Esophagus muscularis mucosa (tissue), 4 donors: ENCODE results near the gene C2CD2L. TPM values are rescaled to one million over a fixed set of nuclear protein-coding genes. Genes with fewer than 3 reads are reported as not detected.

Experiments
- DNase-seq: peaks from one replicate; pipeline ENCODE4 v3.0.0-alpha.2; 2017; ENCODE audit errors: extremely low spot score
- H3K27ac ChIP-seq, 4 donors: fragments of 200-600 bp; sonication (generic); replicated peaks in 1 of 4; 1 replicate in 3 of 4; 2 replicates in 1 of 4; pipeline ENCODE4 v1.5.1; 2016 to 2019; ENCODE audit warnings: mild to moderate bottlenecking in 1 of 4
- H3K27me3 ChIP-seq, 4 donors: fragments of 200-600 bp; sonication (generic); one replicate each; pipeline versions ENCODE4 v1.5.1 to v1.6.0; 2016 to 2019
- H3K36me3 ChIP-seq, 4 donors: fragments of 200-600 bp; sonication (generic); one replicate each; pipeline ENCODE4 v1.5.1; 2016 to 2019
- H3K4me1 ChIP-seq, 4 donors: fragments of 200-600 bp; sonication (generic); one replicate each; pipeline ENCODE4 v1.5.1; 2016 to 2019
- H3K4me3 ChIP-seq, 4 donors: fragments of 200-600 bp; sonication (generic); 1 replicate in 2 of 4; 2 replicates in 2 of 4; pipeline ENCODE4 v1.5.1; 2016 to 2019; ENCODE audit warnings: mild to moderate bottlenecking in 4 of 4, moderate library complexity in 1 of 4
- H3K9me3 ChIP-seq, 4 donors: fragments of 200-600 bp; sonication (generic); 1 replicate in 3 of 4; 2 replicates in 1 of 4; pipeline ENCODE4 v1.5.1; 2016 to 2019
- EP300 ChIP-seq: sonication (generic); formaldehyde crosslinking; IDR thresholded peaks from one replicate; pipeline ENCODE4 v1.6.1; 2017; ENCODE audit warnings: antibody characterized with exemption
- POLR2A ChIP-seq: fragments of 450-650 bp; IDR thresholded peaks from one replicate; pipeline ENCODE4 v1.6.1; 2017; ENCODE audit warnings: antibody characterized with exemption, moderate library complexity, mild to moderate bottlenecking, low read depth
- POLR2AphosphoS5 ChIP-seq, 2 donors: sonication (generic); formaldehyde crosslinking; IDR thresholded peaks; one replicate each; pipeline ENCODE4 v1.6.1; 2017; ENCODE audit warnings: antibody characterized with exemption in 2 of 2
- WGBS: methylation state at CpG from one replicate; pipeline ENCODE4 v1.1.5; 2018; 5-methylcytosine and 5-hydroxymethylcytosine counted together
- intact Hi-C: fragments of 100-400 bp; cut with DNase I; formaldehyde crosslinking; loops from one replicate; pipeline ENCODE4 v1.15.1; 2023
- total RNA-seq, 4 donors: library from RNA; depleted of rRNA; stranded (reverse); fragments of >200 nt; gene quantifications; one replicate each; pipeline versions ENCODE4 v1.1.0 to v1.2.1, GENCODE V29; 2016
- TF ChIP-seq, protein P1 (sequence below), 3 experiments: fragments of 200-600 bp in 2 of 3; fragments of 450-650 bp in 1 of 3; sonication (generic) in 2 of 3; IDR thresholded peaks; one replicate each; pipeline ENCODE4 v1.5.1; 2017 to 2019; ENCODE audit warnings: antibody characterized with exemption in 3 of 3, mild to moderate bottlenecking in 2 of 3, moderate library complexity in 1 of 3

C2CD2L gene
- total RNA-seq, 4 donors from 2014 or later = 7.5 to 15.2 (median 9.4) TPM

DNA sequence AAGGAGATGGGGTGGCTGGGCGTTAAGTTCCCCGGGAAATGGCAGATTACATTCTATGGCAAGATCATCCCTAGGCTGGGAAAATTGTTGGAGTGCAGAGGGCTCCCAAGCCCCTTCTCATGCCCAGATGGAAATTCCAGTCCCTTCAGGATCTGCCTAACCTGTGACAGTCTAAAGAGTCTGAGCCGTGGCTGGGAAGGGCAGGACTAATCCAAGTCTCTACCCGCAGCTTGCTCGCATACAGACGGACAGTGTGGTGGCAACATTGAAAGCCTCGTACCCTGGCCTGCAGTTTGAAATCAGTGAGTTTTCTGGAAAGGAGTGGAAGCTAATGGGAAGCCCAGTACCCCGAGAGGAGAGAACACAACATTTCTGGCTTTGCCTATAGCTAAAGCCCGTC lies 18.7 kb upstream of the C2CD2L start:
- Histone ChIP-seq H3K9me3 (no peaks in the 10 kb centered on the region), H3K4me3 (no peak overlapping the region), H3K4me1 (peaks cover 22 to 41% (median 32%) of the 10 kb centered on the region in 4 donors), H3K27ac (no peak overlapping the region), H3K36me3 (peaks cover 0 to 24% (median 14%) of the 10 kb centered on the region in 4 donors), H3K27me3 (no peaks in the 10 kb centered on the region)
- WGBS = 90% methylated on average over 9 of the region's 9 CpGs
- no peak for DNase-seq
- intact Hi-C loops = no loop called here
- TF ChIP-seq POLR2AphosphoS5 (IDR thresholded peaks at IDR 0.05) (no peak), EP300 (no peak), POLR2A (no peak)
- TF ChIP-seq, protein P1, sequence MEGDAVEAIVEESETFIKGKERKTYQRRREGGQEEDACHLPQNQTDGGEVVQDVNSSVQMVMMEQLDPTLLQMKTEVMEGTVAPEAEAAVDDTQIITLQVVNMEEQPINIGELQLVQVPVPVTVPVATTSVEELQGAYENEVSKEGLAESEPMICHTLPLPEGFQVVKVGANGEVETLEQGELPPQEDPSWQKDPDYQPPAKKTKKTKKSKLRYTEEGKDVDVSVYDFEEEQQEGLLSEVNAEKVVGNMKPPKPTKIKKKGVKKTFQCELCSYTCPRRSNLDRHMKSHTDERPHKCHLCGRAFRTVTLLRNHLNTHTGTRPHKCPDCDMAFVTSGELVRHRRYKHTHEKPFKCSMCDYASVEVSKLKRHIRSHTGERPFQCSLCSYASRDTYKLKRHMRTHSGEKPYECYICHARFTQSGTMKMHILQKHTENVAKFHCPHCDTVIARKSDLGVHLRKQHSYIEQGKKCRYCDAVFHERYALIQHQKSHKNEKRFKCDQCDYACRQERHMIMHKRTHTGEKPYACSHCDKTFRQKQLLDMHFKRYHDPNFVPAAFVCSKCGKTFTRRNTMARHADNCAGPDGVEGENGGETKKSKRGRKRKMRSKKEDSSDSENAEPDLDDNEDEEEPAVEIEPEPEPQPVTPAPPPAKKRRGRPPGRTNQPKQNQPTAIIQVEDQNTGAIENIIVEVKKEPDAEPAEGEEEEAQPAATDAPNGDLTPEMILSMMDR (IDR thresholded peaks at IDR 0.05) = no peak

DNA sequence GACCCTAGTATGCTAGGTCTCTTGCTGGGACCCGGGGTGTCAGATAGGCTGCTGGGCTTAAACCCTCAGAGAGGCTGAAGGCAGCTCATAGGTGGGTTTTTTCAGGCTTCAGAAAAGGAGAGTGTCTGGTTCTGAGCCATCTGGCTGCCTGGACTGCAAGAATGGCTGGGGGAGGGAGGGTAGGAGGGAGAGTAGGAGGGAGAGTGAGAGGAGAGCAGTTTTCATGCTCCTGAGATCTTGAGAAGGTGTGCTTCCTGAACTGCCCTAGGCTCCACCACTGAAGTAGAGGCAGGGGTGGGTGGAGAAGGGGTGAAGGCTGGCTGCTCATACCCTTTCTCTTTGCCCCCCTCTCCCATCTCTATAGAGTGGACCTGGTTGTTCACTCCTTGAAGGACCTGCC lies 17.8 kb upstream of the C2CD2L start:
- DNase-seq = no peak
- TF ChIP-seq, protein P1 (IDR thresholded peaks at IDR 0.05) = no peak
- no peak for TF ChIP-seq POLR2A
- TF ChIP-seq EP300 = no peak
- no peak for TF ChIP-seq POLR2AphosphoS5 (IDR thresholded peaks at IDR 0.05)
- Histone ChIP-seq H3K9me3 (no peaks in the 10 kb centered on the region), H3K27me3 (no peaks in the 10 kb centered on the region), H3K36me3 (peaks cover 0 to 24% (median 14%) of the 10 kb centered on the region in 4 donors), H3K27ac (no peak overlapping the region), H3K4me3 (no peak overlapping the region), H3K4me1 (peaks cover 25 to 48% (median 37%) of the 10 kb centered on the region in 4 donors)
- intact Hi-C loops = no loop called here
- WGBS = 91% methylated on average over 1 of the region's 1 CpG

DNA sequence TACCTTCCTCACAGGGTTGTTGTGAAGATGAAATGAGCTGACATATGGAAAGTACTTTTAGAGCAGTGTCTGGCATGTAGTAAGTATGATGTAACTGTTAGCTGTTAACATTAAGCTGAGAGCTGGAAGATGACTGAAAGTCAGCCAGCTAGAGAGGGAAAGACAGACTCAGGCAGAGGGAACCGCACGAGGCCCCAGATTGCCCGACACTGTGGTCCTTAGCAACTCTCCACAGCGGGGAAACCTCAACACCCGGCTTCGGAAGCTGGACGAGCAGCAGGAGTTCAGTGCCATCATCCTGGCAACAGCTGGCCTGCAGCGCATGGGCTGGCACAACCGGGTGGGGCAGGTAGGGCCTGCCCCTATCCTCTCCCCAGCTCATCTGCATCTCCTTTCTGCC lies 16.0 kb upstream of the C2CD2L start:
- H3K27me3 ChIP-seq = no peaks in the 10 kb centered on the region

DNA sequence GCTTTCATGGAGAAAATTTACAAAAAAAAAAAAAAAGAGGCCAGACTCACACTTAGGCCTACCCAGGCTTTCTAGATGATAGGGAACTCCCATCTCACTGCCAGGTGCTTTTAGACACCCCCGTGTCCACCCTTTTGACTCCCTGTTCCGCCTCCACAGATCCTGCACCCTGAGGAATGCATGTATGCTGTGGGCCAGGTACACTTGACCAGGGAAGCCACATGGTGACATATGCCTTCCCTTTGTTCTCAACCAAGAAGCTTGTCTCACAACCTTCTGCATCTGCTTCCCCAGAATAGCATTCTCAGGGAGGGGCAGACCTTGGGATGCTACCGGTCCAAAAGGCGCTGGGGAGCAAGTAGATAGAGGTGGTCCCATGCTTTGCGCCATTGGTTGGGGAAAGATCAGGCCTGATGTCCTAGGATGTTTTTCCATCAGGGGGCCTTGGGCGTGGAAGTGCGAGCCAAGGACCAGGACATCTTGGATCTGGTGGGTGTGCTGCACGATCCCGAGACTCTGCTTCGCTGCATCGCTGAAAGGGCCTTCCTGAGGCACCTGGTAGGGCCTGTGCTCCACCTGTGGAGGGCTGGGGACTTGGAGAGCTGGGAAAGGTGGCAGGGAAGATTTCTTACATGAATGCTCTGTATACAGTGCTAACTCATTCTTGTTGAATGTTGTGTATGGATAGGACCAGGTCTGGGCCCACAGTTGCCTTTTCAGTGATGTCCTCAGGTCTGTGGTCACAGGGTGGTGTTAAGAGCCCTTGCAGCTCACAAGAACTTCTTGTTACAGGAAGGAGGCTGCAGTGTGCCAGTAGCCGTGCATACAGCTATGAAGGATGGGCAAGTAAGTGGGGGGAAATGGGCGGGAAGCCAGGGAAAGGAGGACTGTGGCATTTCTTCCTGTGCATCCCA lies 14.9 kb upstream of the C2CD2L start:
- TF ChIP-seq POLR2A = no peak
- TF ChIP-seq, protein P1 (IDR thresholded peaks at IDR 0.05) = no peak
- TF ChIP-seq POLR2AphosphoS5 (IDR thresholded peaks at IDR 0.05) = no peak
- TF ChIP-seq EP300 = no peak
- H3K27me3 ChIP-seq = no peaks in the 10 kb centered on the region
- no peaks in the 10 kb centered on the region for H3K9me3 ChIP-seq
- peak overlapping the region; percentile 96 to 99 (median 98) for H3K27ac ChIP-seq
- 80% methylated on average over 12 of the region's 13 CpGs for WGBS
- peaks cover 1 to 32% (median 22%) of the 10 kb centered on the region in 4 donors for H3K36me3 ChIP-seq
- no peak for DNase-seq
- peak overlapping the region in 1 of 4 donors; percentile 74 for H3K4me3 ChIP-seq
- peaks cover 18 to 38% (median 28%) of the 10 kb centered on the region in 4 donors for H3K4me1 ChIP-seq
- intact Hi-C loops = no loop called here

More for the DNA sequence above, 16.0 kb upstream of the C2CD2L start:
- DNase-seq = no peak
- TF ChIP-seq POLR2AphosphoS5 (IDR thresholded peaks at IDR 0.05) (no peak), EP300 (no peak), POLR2A (no peak)
- TF ChIP-seq, protein P1 (IDR thresholded peaks at IDR 0.05) = no peak
- Histone ChIP-seq H3K4me1 (peaks cover 19 to 41% (median 30%) of the 10 kb centered on the region in 4 donors), H3K36me3 (peaks cover 0 to 24% (median 14%) of the 10 kb centered on the region in 4 donors), H3K9me3 (no peaks in the 10 kb centered on the region), H3K27ac (peak overlapping the region in 2 of 4 donors; percentile 32 to 98), H3K4me3 (no peak overlapping the region)
- intact Hi-C loops = no loop called here
- 51% methylated on average over 7 of the region's 9 CpGs for WGBS
